Right ventricle myocardium superior (tissue), 1 donor: Measurements from ENCODE around the gene LRRC51. TPM values are rescaled to one million over a fixed set of nuclear protein-coding genes. Genes with fewer than 3 reads are reported as not detected.

Experiments
- ATAC-seq: fragments of 200-7000 bp; cut with Tn5 transposase; one replicate; pipeline ENCODE4 v1.9.1; 2020; ENCODE audit warnings: mild to moderate bottlenecking; ENCODE audit not compliant: poor library complexity
- DNase-seq: peaks from one replicate; pipeline ENCODE4 v3.0.0-alpha.2; 2020
- intact Hi-C: fragments of 100-400 bp; cut with DNase I; formaldehyde crosslinking; loops from one replicate; pipeline ENCODE4 v1.11.2; 2022
- total RNA-seq: library from RNA; stranded (reverse); fragmentation: NEBNext Ultra II Directional; extraction: Animal tissue kit (Norgen Biotek cat#: 25700); gene quantifications from one replicate; pipeline ENCODE4 v1.2.1, GENCODE V29; 2021
- donor health status: DM: no; HTN: yes; CAD: no; lungs with severe emphysema.

LRRC51 gene
- total RNA-seq, 1 donor from 2014 or later = 6.4 TPM

GRCh38 chr11:72067266-72067665, 13.4 kb upstream of the LRRC51 start:
- ATAC-seq (no peak), DNase-seq (no peak)
- intact Hi-C loops = no loop called here

- intact Hi-C loops = no loop called here
- DNase-seq (no peak), ATAC-seq (no peak)
These were observed 13.0 kb upstream of the LRRC51 start for GRCh38 chr11:72067676-72068075.

- intact Hi-C loops = no loop called here
- peak; percentile 47 for ATAC-seq
- no peak for DNase-seq
These were observed 11.4 kb upstream of the LRRC51 start for GRCh38 chr11:72069200-72069599.

GRCh38 chr11:72069787-72070251, 10.8 kb upstream of the LRRC51 start:
- DNase-seq (peak; percentile 89), ATAC-seq (peak; percentile 97)
- intact Hi-C loops = no loop called here

GRCh38 chr11:72070491-72070890, 10.2 kb upstream of the LRRC51 start:
- DNase-seq (no peak), ATAC-seq (no peak)
- intact Hi-C loops = no loop called here

GRCh38 chr11:72072348-72072747, 8.3 kb upstream of the LRRC51 start:
- intact Hi-C loops = no loop called here
- no peak for ATAC-seq
- DNase-seq = no peak

GRCh38 chr11:72075109-72075508, 5.5 kb upstream of the LRRC51 start:
- intact Hi-C loops = no loop called here
- ATAC-seq (no peak), DNase-seq (no peak)

- ATAC-seq (no peak), DNase-seq (no peak)
- intact Hi-C loops = no loop called here
These were observed 4.9 kb upstream of the LRRC51 start for GRCh38 chr11:72075756-72076155.

GRCh38 chr11:72078477-72078876, 2.2 kb upstream of the LRRC51 start:
- DNase-seq (no peak), ATAC-seq (no peak)
- intact Hi-C loops = no loop called here

- no peak for DNase-seq
- intact Hi-C loops = loop anchor here (5.0 kb wide), 1 partner anchor 43 kb away; no protein-coding TSS in a partner anchor
- ATAC-seq = peak; percentile 49
These were observed 778 bp upstream of the LRRC51 start for GRCh38 chr11:72079819-72080325.

- intact Hi-C loops = loop anchor here (5.0 kb wide), 1 partner anchor 44 kb away; no protein-coding TSS in a partner anchor
- DNase-seq (no peak), ATAC-seq (no peak)
These were observed 564 bp downstream of the LRRC51 start for GRCh38 chr11:72081184-72081644.

- no peak for DNase-seq
- ATAC-seq = no peak
- intact Hi-C loops = loop anchor here (5.0 kb wide), 1 partner anchor 45 kb away; no protein-coding TSS in a partner anchor
These were observed 1.3 kb downstream of the LRRC51 start for GRCh38 chr11:72081821-72082453.

GRCh38 chr11:72083414-72083813, 2.8 kb downstream of the LRRC51 start:
- ATAC-seq (no peak), DNase-seq (no peak)
- intact Hi-C loops = loop anchor here (5.0 kb wide), 1 partner anchor 46 kb away; no protein-coding TSS in a partner anchor

- ATAC-seq (no peak), DNase-seq (no peak)
- intact Hi-C loops = loop anchor here (5.0 kb wide), 1 partner anchor 47 kb away; no protein-coding TSS in a partner anchor
These were observed 3.4 kb downstream of the LRRC51 start for GRCh38 chr11:72084076-72084475.

- DNase-seq = no peak
- no peak for ATAC-seq
- intact Hi-C loops = loop anchor here (5.0 kb wide), 1 partner anchor 48 kb away; no protein-coding TSS in a partner anchor
These were observed 4.3 kb downstream of the LRRC51 start for GRCh38 chr11:72084965-72085364.

GRCh38 chr11:72085621-72086351, 5.1 kb downstream of the LRRC51 start:
- ATAC-seq = no peak
- intact Hi-C loops = no loop called here

GRCh38 chr11:72088076-72088808, 7.6 kb downstream of the LRRC51 start:
- DNase-seq = no peak
- no peak for ATAC-seq
- intact Hi-C loops = no loop called here

More at GRCh38 chr11:72085621-72086351, 5.1 kb downstream of the LRRC51 start:
- DNase-seq = no peak

GRCh38 chr11:72091292-72091691, 10.6 kb downstream of the LRRC51 start:
- ATAC-seq = peak; percentile 93
- peak; percentile 79 for DNase-seq
- intact Hi-C loops = loop anchor here (2.0 to 5.0 kb wide), 2 partner anchors 66 to 114 kb away; no protein-coding TSS in a partner anchor

GRCh38 chr11:72098741-72099140, 18.1 kb downstream of the LRRC51 start:
- ATAC-seq (no peak), DNase-seq (no peak)

More at GRCh38 chr11:72098741-72099140, 18.1 kb downstream of the LRRC51 start:
- intact Hi-C loops = no loop called here
